GM19455 (cell line): ENCODE measurements around the gene CHST10.

Experiments used
- ATAC-seq: cut with Tn5 transposase; IDR thresholded peaks from one replicate; pipeline ENCODE4 v1.9.1; 2021; ENCODE audit not compliant: unreplicated experiment

CHST10 gene

GRCh38 chr2:100417711-100418124 lies 250 bp upstream of the CHST10 start:
- no peak for ATAC-seq

GRCh38 chr2:100416397-100416934 lies 1.0 kb downstream of the CHST10 start:
- no peak for ATAC-seq

- no peak for ATAC-seq
These were observed 3.9 kb downstream of the CHST10 start for GRCh38 chr2:100413571-100413970.

GRCh38 chr2:100412881-100413321 lies 4.6 kb downstream of the CHST10 start:
- ATAC-seq, result no peak

GRCh38 chr2:100412466-100412865 lies 5.0 kb downstream of the CHST10 start:
- no peak for ATAC-seq

GRCh38 chr2:100411841-100412292 lies 5.6 kb downstream of the CHST10 start:
- ATAC-seq, result no peak

- ATAC-seq, result no peak
These were observed 7.4 kb downstream of the CHST10 start for GRCh38 chr2:100409975-100410647.

GRCh38 chr2:100409461-100409860 lies 8.0 kb downstream of the CHST10 start:
- no peak for ATAC-seq

GRCh38 chr2:100408941-100409340 lies 8.5 kb downstream of the CHST10 start:
- no peak for ATAC-seq

GRCh38 chr2:100408104-100408503 lies 9.4 kb downstream of the CHST10 start:
- ATAC-seq, result no peak

GRCh38 chr2:100407563-100407962 lies 9.9 kb downstream of the CHST10 start:
- ATAC-seq, result no peak

- no peak for ATAC-seq
These were observed 10.4 kb downstream of the CHST10 start for GRCh38 chr2:100407073-100407472.

GRCh38 chr2:100406120-100406508 lies 11.4 kb downstream of the CHST10 start:
- no peak for ATAC-seq

GRCh38 chr2:100405403-100406119 lies 11.9 kb downstream of the CHST10 start:
- ATAC-seq, result no peak

GRCh38 chr2:100404411-100404810 lies 13.1 kb downstream of the CHST10 start:
- ATAC-seq, result no peak

- no peak for ATAC-seq
These were observed 13.7 kb downstream of the CHST10 start for GRCh38 chr2:100403722-100404121.

- ATAC-seq, result no peak
These were observed 16.2 kb downstream of the CHST10 start for GRCh38 chr2:100401268-100401667.

GRCh38 chr2:100399714-100400113 lies 17.8 kb downstream of the CHST10 start:
- no peak for ATAC-seq

- ATAC-seq, result no peak
These were observed 19.5 kb downstream of the CHST10 start for GRCh38 chr2:100397976-100398375.

GRCh38 chr2:100397118-100397860 lies 20.2 kb downstream of the CHST10 start:
- ATAC-seq, result no peak

GRCh38 chr2:100396483-100396882 lies 21.0 kb downstream of the CHST10 start:
- no peak for ATAC-seq
